NT2/D1 (cell line): ENCODE measurements around the gene MEPE.

Source experiments
- SUZ12 ChIP-seq: IDR thresholded peaks from 2 replicates; pipeline ENCODE4 v1.6.1; 2011; ENCODE audit not compliant: insufficient read length, insufficient read depth; ENCODE audit errors: extremely low read depth
- YY1 ChIP-seq: IDR thresholded peaks from 2 replicates; pipeline ENCODE4 v1.6.1; 2011; ENCODE audit not compliant: insufficient read length, insufficient read depth
- ZNF274 ChIP-seq: IDR thresholded peaks from 2 replicates; pipeline ENCODE4 v1.6.1; 2011; ENCODE audit warnings: mild to moderate bottlenecking, low read depth, low read length

DNA sequence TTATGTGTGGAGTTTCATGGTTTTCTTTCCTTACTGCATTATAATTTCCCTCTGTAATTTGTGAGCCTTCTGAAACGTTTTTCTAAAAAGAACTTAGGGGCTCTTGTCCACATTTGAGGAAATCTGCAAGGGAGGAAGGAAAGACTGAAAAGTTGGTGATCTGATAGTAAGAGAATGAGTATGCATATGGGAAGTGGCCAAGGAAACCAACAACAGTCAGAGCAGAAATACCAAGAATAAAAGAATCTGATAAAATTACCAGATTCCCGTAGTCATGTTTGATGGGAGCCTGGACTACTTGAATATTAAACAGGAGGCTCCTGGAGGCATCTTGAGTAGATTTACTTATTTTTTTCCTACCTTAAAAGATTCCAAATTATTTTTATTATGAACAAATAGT is 50.1 kb downstream of the MEPE start:
- TF ChIP-seq YY1 (no peak), ZNF274 (no peak), SUZ12 (no peak)
